KG1 (cell line): ENCODE measurements around the gene KCNJ1.

Experiments
- DNase-seq: peaks from one replicate; lab custom pipeline; 2025; lab: John Stamatoyannopoulos, UW

Gene KCNJ1

GRCh38 chr11:128881221-128881620 lies 14.1 kb upstream of the KCNJ1 start:
- DNase-seq = no peak

- no peak for DNase-seq
Measured at GRCh38 chr11:128879817-128880216, 12.7 kb upstream of the KCNJ1 start.

GRCh38 chr11:128878455-128878854 lies 11.4 kb upstream of the KCNJ1 start:
- no peak for DNase-seq

- DNase-seq = no peak
Measured at GRCh38 chr11:128877726-128878125, 10.6 kb upstream of the KCNJ1 start.

- no peak for DNase-seq
Measured at GRCh38 chr11:128876133-128876650, 9.1 kb upstream of the KCNJ1 start.

GRCh38 chr11:128874427-128874826 lies 7.3 kb upstream of the KCNJ1 start:
- no peak for DNase-seq

GRCh38 chr11:128872594-128872993 lies 5.5 kb upstream of the KCNJ1 start:
- no peak for DNase-seq

- no peak for DNase-seq
Measured at GRCh38 chr11:128872094-128872493, 5.0 kb upstream of the KCNJ1 start.

- no peak for DNase-seq
Measured at GRCh38 chr11:128871168-128871610, 4.1 kb upstream of the KCNJ1 start.

- no peak for DNase-seq
Measured at GRCh38 chr11:128868841-128869671, 2.0 kb upstream of the KCNJ1 start.

GRCh38 chr11:128865490-128865889 lies 1.6 kb downstream of the KCNJ1 start:
- no peak for DNase-seq

- DNase-seq = no peak
Measured at GRCh38 chr11:128862908-128863660, 4.0 kb downstream of the KCNJ1 start.

GRCh38 chr11:128862406-128862805 lies 4.7 kb downstream of the KCNJ1 start:
- DNase-seq = no peak

- no peak for DNase-seq
Measured at GRCh38 chr11:128860571-128861361, 6.3 kb downstream of the KCNJ1 start.

GRCh38 chr11:128859563-128860441 lies 7.3 kb downstream of the KCNJ1 start:
- DNase-seq = peak; percentile 80

GRCh38 chr11:128857341-128857740 lies 9.8 kb downstream of the KCNJ1 start:
- DNase-seq = no peak

GRCh38 chr11:128856241-128856640 lies 10.9 kb downstream of the KCNJ1 start:
- DNase-seq = no peak

- no peak for DNase-seq
Measured at GRCh38 chr11:128854841-128855240, 12.3 kb downstream of the KCNJ1 start.

GRCh38 chr11:128853559-128853958 lies 13.5 kb downstream of the KCNJ1 start:
- no peak for DNase-seq

GRCh38 chr11:128852327-128853023 lies 14.6 kb downstream of the KCNJ1 start:
- DNase-seq = no peak
